HS-27A (cell line): ENCODE data around the gene BCKDK.
A peak's percentile ranks its signal among the peaks of the same experiment; 100 is the strongest.
"Not testable (repeated sequence)": the region's sequence is repeated elsewhere in the genome, so short reads cannot be mapped to it uniquely, and the experiment has no call there.

Source experiments
- DNase-seq: peaks from one replicate; pipeline ENCODE4 v3.0.0-alpha.2; 2012; ENCODE audit warnings: low read depth, missing footprints

BCKDK gene

DNA sequence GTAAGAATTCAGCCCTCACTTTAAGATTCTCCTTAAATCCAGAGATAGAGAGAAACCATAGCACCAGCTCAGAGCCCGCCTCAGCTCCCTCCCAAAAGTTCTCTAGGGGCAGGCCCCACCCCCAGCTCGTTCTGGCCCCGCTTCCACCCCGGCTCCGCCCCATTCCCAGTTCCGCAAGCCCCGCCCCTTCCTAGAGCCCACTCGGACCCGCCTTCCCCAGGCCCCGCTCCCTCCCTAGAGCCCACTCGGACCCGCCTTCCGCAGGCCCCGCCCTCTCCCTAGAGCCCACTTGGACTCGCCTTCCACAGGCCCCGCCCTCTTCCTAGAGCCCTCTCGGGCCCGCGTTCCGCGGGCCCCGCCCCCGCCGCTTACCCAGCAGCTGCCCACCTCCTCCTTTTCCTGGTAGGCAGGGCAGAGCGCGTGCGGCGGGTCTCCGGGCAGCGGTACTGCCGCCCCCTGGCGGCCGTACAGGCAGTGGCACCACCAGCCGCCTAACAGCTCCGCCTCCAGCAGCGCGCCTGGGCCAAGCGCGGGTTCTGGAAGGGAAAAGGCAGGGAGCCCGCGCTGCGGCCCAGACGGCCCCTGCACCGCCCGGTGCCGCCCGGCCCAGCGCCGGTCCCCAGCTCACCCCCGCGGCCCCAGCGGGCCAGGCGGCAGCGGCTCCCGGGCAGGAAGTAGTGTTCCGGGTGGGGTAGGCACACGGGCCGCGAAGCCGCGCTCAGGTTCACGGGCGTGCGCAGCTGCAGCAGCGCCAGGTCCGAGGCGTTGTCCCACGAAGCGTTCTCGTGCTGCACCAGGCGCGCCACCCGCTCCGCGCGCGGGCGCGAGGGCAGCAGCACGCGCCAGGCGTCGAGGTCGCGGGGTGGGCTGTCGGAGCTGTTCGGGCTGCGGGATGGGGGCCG, 34.2 kb downstream of the BCKDK start:
- peak; percentile 94 for DNase-seq

DNA sequence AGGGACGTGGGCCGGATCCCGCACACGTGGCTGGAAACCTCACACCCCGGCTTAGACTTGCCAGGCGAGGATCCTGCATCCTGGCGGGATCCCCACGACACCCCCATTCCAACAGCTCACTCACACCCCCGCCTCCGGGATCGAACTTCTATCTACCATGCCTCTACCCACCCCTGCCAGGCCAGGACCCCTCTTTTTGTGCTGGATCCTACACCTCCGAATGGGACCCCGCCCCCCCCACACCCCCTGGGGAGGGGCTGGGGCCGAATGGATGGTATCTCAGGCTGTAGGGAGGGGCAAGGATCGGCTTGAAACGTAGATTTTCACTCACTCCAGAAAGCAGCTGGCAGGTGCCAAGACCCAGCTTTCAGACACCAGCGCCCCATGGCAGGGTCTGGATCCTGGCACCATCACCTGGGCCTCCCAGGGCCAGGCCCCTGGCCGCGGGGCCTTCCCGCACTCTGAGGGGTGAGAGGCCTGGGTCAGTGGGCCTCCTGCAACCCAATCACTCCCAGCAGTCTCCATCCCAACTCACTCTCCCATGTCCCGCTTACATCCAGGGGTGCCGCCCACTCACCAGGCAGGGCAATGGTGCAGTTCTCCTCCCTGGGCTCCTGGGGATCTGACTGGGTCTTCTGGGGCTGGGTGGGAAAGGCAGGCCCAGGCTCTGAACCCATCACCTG, 35.0 kb downstream of the BCKDK start:
- no peak for DNase-seq

- DNase-seq, result no peak
These were observed 35.5 kb downstream of the BCKDK start for GRCh38 chr16:31143694-31144148.

DNA sequence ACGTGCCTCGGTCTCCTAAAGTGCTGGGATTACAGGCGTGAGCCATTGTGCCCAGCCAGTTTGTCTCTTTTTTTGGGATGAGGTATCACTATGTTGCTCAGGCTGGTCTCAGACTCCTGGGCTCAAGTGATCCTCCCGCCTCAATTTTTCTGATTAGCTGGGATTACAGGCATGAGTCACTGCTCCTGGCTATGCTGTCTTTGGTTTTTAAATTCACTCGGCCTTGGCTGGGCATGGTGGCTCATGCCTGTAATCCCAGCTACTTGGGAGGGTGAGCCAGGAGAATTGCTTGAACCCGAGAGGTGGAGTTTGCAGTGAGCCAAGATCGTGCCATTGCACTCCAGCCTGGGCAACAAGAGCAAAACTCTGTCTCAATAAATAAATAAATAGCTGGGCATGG, 36.2 kb downstream of the BCKDK start:
- DNase-seq, result not testable (repeated sequence)

- no peak for DNase-seq
These were observed 37.3 kb downstream of the BCKDK start for GRCh38 chr16:31145398-31145990.

DNA sequence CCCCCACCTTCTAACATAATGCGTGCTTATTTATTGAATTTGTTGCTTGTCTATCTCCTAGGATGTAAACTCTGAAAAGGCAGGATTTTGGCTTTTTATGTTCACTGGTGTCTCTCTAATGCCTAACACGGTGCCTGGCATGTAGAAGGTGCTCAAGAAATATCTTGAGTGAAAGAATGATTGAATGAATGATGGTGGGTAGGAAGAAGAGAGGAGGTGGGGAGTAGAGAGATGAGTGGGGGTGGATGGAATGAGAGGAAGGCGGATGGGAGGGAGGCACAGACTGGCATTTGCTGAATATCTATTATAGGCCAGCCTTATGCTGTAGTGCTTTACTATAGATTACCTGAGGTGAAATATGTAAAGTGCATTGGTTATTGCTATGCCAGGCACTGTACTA, 39.4 kb downstream of the BCKDK start:
- no peak for DNase-seq

GRCh38 chr16:31148281-31148728, 40.1 kb downstream of the BCKDK start:
- no peak for DNase-seq

DNA sequence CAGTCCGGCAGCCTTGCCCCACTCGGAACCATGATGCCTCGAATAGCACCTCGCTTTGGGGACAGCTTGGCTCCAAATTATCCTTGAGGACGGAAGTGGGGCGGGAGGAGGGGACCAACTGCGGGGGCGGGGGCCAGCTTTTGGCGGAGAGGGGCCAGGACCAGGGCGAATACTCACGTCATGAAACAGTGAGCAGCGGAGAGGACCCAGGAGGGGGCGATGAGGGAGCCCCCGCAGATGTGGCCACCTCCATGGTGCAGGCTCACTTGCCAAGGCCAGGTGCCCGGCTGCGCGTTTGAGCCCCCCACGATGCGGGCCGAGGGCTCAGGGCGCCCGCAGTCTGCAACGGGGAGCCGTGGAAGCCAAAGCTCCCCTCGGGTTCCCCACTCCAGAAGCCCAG, 40.7 kb downstream of the BCKDK start:
- DNase-seq, result no peak

GRCh38 chr16:31149332-31149731, 41.1 kb downstream of the BCKDK start:
- no peak for DNase-seq

- no peak for DNase-seq
These were observed 42.0 kb downstream of the BCKDK start, which contains the start of gene PRSS36 for GRCh38 chr16:31149894-31150890. PRSS36 (minus strand) TSS chr16:31150066; CDS start chr16:31150035, 31 bp downstream.

DNA sequence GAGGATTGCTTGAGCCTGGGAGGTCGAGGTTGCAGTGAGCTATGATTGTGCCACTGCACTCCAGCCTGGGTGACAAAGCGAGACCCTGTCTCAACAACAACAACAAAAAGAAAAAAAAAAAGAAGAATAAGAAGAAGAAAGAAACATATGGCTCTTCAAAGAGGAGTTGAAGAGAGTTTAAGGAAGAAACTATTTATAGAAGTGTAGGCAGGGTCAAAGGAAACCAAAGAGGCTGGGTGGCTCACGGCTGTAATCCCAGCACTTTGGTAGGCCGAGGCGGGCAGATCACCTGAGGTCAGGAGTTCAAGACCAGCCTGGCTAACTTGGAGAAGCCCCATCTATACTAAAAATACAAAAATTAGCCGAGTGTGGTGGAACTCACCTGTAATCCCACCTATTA, 42.8 kb downstream of the BCKDK start:
- DNase-seq, result not testable (repeated sequence)

GRCh38 chr16:31157136-31157535, 49.0 kb downstream of the BCKDK start:
- no peak for DNase-seq
